HepG2 (cell line): Measurements from ENCODE around the gene IRX4. TPM values are rescaled to one million over a fixed set of nuclear protein-coding genes. Genes with fewer than 3 reads are reported as not detected.

Experiments
- ATAC-seq: fragments of 200-7000 bp; cut with Tn5 transposase; 3 replicates; pipeline ENCODE4 v1.9.1; 2020; ENCODE audit warnings: mild to moderate bottlenecking, moderate library complexity
- BruUV-seq: library from RNA; stranded (reverse); fragments of 400-500 nt; replicated peaks from 2 replicates; lab custom pipeline; 2021; lab: Mats Ljungman, UMichigan
- CTCF ChIA-PET: fragments of 300-600 bp; formaldehyde crosslinking; extraction: SDS; loops from one replicate; lab custom pipeline; 2021; ENCODE audit warnings: low total read pairs, inconsistent platforms, low intra/inter-chr PET ratio; lab: Yijun Ruan, JAX
- POLR2A ChIA-PET: fragments of 350-600 bp; sonication (Branson Sonifier 250); formaldehyde crosslinking; loops from one replicate; lab custom pipeline; 2020; ENCODE audit warnings: antibody characterized with exemption, inconsistent platforms; lab: Yijun Ruan, JAX
- DNase-seq: peaks from one replicate; pipeline ENCODE4 v3.0.0-alpha.2; 2015; ENCODE audit warnings: low spot score
- FAIRE-seq: peaks from 3 replicates; lab custom pipeline; 2011; peaks lifted over from hg19 to GRCh38; lab: Jason Lieb, UNC
- H2AFZ ChIP-seq: one replicate; pipeline ENCODE4 v1.6.1; 2011; ENCODE audit warnings: low read length, inconsistent platforms
- H3K27ac ChIP-seq: fragments of 300-600 bp; 3 replicates; pipeline ENCODE4 v1.8.0; 2011; ENCODE audit warnings: mixed run types, mild to moderate bottlenecking, mixed read lengths, low read length, inconsistent platforms; ENCODE audit not compliant: insufficient read depth; ENCODE audit errors: extremely low read length
- H3K27me3 ChIP-seq, 2 experiments: fragments of 200-600 bp in 1 of 2; 2 replicates in 1 of 2; 3 replicates in 1 of 2; pipeline versions ENCODE4 v1.6.0 to v1.8.0; 2011; ENCODE audit warnings: low read length in 2 of 2, mild to moderate bottlenecking in 2 of 2, moderate library complexity in 2 of 2, inconsistent platforms in 1 of 2; ENCODE audit not compliant: insufficient read depth in 2 of 2, control insufficient read depth in 1 of 2
- H3K36me3 ChIP-seq, 2 experiments: fragments of 200-600 bp in 1 of 2; replicated peaks in 1 of 2; 2 replicates in 1 of 2; 3 replicates in 1 of 2; pipeline versions ENCODE4 v1.5.1 to v1.8.0; 2011; ENCODE audit warnings: low read length in 2 of 2, inconsistent platforms in 1 of 2; ENCODE audit not compliant: insufficient read depth in 2 of 2, control insufficient read depth in 1 of 2
- H3K4me1 ChIP-seq: 2 replicates; pipeline ENCODE4 v1.5.1; 2012; ENCODE audit warnings: low read length, inconsistent platforms; ENCODE audit not compliant: insufficient read depth
- H3K4me2 ChIP-seq: 2 replicates; pipeline ENCODE4 v1.6.0; 2011; ENCODE audit warnings: low read depth, low read length, inconsistent platforms
- H3K4me3 ChIP-seq, 3 experiments: fragments of 200-600 bp in 1 of 3; sonication (generic), shearing (Covaris generic) in 1 of 3; replicated peaks in 1 of 3; 2 replicates each; pipeline ENCODE4 v1.5.1; 2011 to 2016; ENCODE audit warnings: low read length in 3 of 3, inconsistent platforms in 2 of 3, low read depth in 2 of 3, mild to moderate bottlenecking in 2 of 3, control low read depth in 1 of 3, mixed read lengths in 1 of 3; ENCODE audit not compliant: insufficient read depth in 1 of 3
- H3K79me2 ChIP-seq: one replicate; pipeline ENCODE4 v1.6.1; 2011; ENCODE audit warnings: low read length, inconsistent platforms; ENCODE audit not compliant: insufficient read depth
- H3K9ac ChIP-seq: 2 replicates; pipeline ENCODE4 v1.6.0; 2011; ENCODE audit warnings: mild to moderate bottlenecking, low read depth, low read length, inconsistent platforms; ENCODE audit not compliant: insufficient read depth
- H3K9me3 ChIP-seq: 2 replicates; pipeline ENCODE4 v1.5.1; 2012; ENCODE audit warnings: mild to moderate bottlenecking, low read length
- H4K20me1 ChIP-seq: 2 replicates; pipeline ENCODE4 v1.6.0; 2011; ENCODE audit warnings: inconsistent platforms, mild to moderate bottlenecking, low read length, moderate library complexity; ENCODE audit not compliant: insufficient read depth
- JUND ChIP-seq: sonication (generic); formaldehyde crosslinking; IDR thresholded peaks from 2 replicates; pipeline ENCODE4 v1.8.0; 2022; ENCODE audit warnings: mild to moderate bottlenecking, missing genetic modification reagents
- KLF6 ChIP-seq: IDR thresholded peaks from 2 replicates; pipeline ENCODE4 v1.8.0; 2016; ENCODE audit warnings: missing biosample characterization, missing genetic modification reagents
- LRRFIP1 ChIP-seq: sonication (generic); formaldehyde crosslinking; conservative IDR thresholded peaks from 2 replicates; pipeline ENCODE4 v1.4.0; 2020; ENCODE audit warnings: missing genetic modification reagents
- NCOA1 ChIP-seq: sonication (generic); formaldehyde crosslinking; IDR thresholded peaks from 2 replicates; pipeline ENCODE4 v1.9.0; 2021; ENCODE audit warnings: missing genetic modification reagents
- PPARG ChIP-seq: conservative IDR thresholded peaks from 2 replicates; pipeline ENCODE4 v1.6.1; 2016; ENCODE audit warnings: missing biosample characterization, missing genetic modification reagents
- PRMT3 ChIP-seq: sonication (generic); formaldehyde crosslinking; IDR thresholded peaks from 2 replicates; pipeline ENCODE4 v1.8.1; 2022; ENCODE audit warnings: low read depth, mild to moderate bottlenecking, moderate library complexity, missing genetic modification reagents, borderline replicate concordance
- RXRA ChIP-seq: sonication (generic); formaldehyde crosslinking; IDR thresholded peaks from 2 replicates; pipeline ENCODE4 v1.5.1; 2020; ENCODE audit warnings: missing genetic modification reagents
- SKI ChIP-seq: fragments of 450-650 bp; IDR thresholded peaks from one replicate; pipeline ENCODE4 v1.6.1; 2018; ENCODE audit warnings: mild to moderate bottlenecking; ENCODE audit not compliant: partially characterized antibody
- ZKSCAN8 ChIP-seq: IDR thresholded peaks from 2 replicates; pipeline ENCODE4 v1.6.1; 2016; ENCODE audit warnings: borderline replicate concordance, missing genetic modification reagents, missing compliant biosample characterization
- ZNF318 ChIP-seq: sonication (generic); formaldehyde crosslinking; IDR thresholded peaks from 2 replicates; pipeline ENCODE4 v1.4.0; 2020; ENCODE audit warnings: mild to moderate bottlenecking, missing genetic modification reagents
- ZNF564 ChIP-seq: sonication (generic); formaldehyde crosslinking; IDR thresholded peaks from 2 replicates; pipeline ENCODE4 v1.8.1; 2023; ENCODE audit warnings: mild to moderate bottlenecking, missing genetic modification reagents
- ZNF644 ChIP-seq: IDR thresholded peaks from 2 replicates; pipeline ENCODE4 v1.6.1; 2016; ENCODE audit warnings: low read depth
- ZNF891 ChIP-seq: sonication (generic); formaldehyde crosslinking; IDR thresholded peaks from 2 replicates; pipeline ENCODE4 v1.5.0; 2020; ENCODE audit warnings: mild to moderate bottlenecking, missing genetic modification reagents
- whole genome bisulfite sequencing: methylation state at CpG from one replicate; pipeline ENCODE4 v1.1.6; 2017; ENCODE audit warnings: low lambda C conversion rate; 5-methylcytosine and 5-hydroxymethylcytosine counted together
- in situ Hi-C: cut with HindIII; loops from 2 replicates; pipeline ENCODE4 v1.10.0; 2017; ENCODE audit warnings: low pct_unique_long_range_greater_than_20kb; ENCODE audit not compliant: extremely low pct_ligation_motif_present
- intact Hi-C: fragments of 100-400 bp; cut with micrococcal nuclease; formaldehyde crosslinking; loops from one replicate; pipeline ENCODE4 v1.10.0; 2022; ENCODE audit not compliant: unreplicated experiment
- polyA plus RNA-seq, 8 experiments: library from polyadenylated mRNA; depleted of rRNA in 3 of 8; stranded (reverse) in 7 of 8; unstranded in 1 of 8; fragments of >200 nt; fragmentation: Illumina TruSeq in 4 of 8; extraction: Trizol in 4 of 8; gene quantifications; 2 replicates each; pipeline versions ENCODE4 v1.2.1 to v1.2.3, GENCODE V29; 2011 to 2016; ENCODE audit warnings: low read depth in 4 of 8, missing spikeins in 1 of 8, mixed read lengths in 1 of 8; ENCODE audit not compliant: insufficient read depth in 1 of 8
- total RNA-seq, 5 experiments: library from RNA; depleted of rRNA; stranded (reverse); fragments of >200 nt; fragmentation: Illumina TruSeq; extraction: Trizol; gene quantifications; 2 replicates each; pipeline ENCODE4 v1.2.3, GENCODE V29; 2016; ENCODE audit warnings: low read depth in 1 of 5

The IRX4 gene
- total and polyA plus RNA-seq, 2 of the 13 experiments (the other 11 are each of a cell fraction or from before 2014, with no cell fraction given), result not detected

GRCh38 chr5:1858436-1858835 lies 24.3 kb downstream of the IRX4 start:
- intact Hi-C loops, result no loop called here
- Histone ChIP-seq H3K36me3 (no peaks in the 10 kb centered on the region), H2AFZ (no peak overlapping the region), H3K79me2 (no peaks in the 10 kb centered on the region), H3K9me3 (no peaks in the 10 kb centered on the region), H3K9ac (no peak overlapping the region), H3K27me3 (peaks cover 7 to 50% of the 10 kb centered on the region in 2 experiments; a peak in 4 of 5 replicates), H3K27ac (no peak overlapping the region), H3K4me1 (no peaks in the 10 kb centered on the region; the same call in 1 of the 2 replicates), H3K4me2 (no peak overlapping the region), H3K4me3 (no peak overlapping the region), H4K20me1 (no peaks in the 10 kb centered on the region)
- 72% methylated on average over 7 of the region's 16 CpGs for WGBS
- ATAC-seq (no peak), DNase-seq (no peak), FAIRE-seq (no peak)
- BruUV-seq, result no TSS peak
- CTCF ChIA-PET, result no interaction called here
- in situ Hi-C loops, result no loop called here
- POLR2A ChIA-PET, result no interaction called here
- TF ChIP-seq RXRA (CRISPR knock-in tag) (no peak), PRMT3 (CRISPR knock-in tag) (no peak), ZNF891 (CRISPR knock-in tag) (no peak), SKI (no peak), ZNF318 (CRISPR knock-in tag) (no peak), ZNF644 (CRISPR knock-in tag) (no peak), LRRFIP1 (CRISPR knock-in tag) (no peak), KLF6 (CRISPR knock-in tag) (no peak), NCOA1 (CRISPR knock-in tag) (no peak), ZKSCAN8 (CRISPR knock-in tag) (no peak), ZNF564 (CRISPR knock-in tag) (no peak), JUND (CRISPR knock-in tag) (no peak), PPARG (CRISPR knock-in tag) (no peak)
